ENCODE results near the gene IL26. TPM values are rescaled to one million over a fixed set of nuclear protein-coding genes. Genes with fewer than 3 reads are reported as not detected.

IL26 gene
- total RNA-seq, 4 donors from 2014 or later = not detected

Other genes starting within 250 kb of the IL26 start
- gene IFNG-AS1, start 236.4 kb downstream of the IL26 start, total RNA-seq = 1 to 10 TPM in 2 of 4 donors, not detected in 2; 1.5 to 4.1 TPM
- gene IFNG, start 66.1 kb downstream of the IL26 start, total RNA-seq = not detected
- not detected for gene IL22, start 27.8 kb upstream of the IL26 start, total RNA-seq
- 10 to 100 TPM in 3 of 4 donors, 1 to 10 TPM in 1; 5.2 to 46.2 (median 14.5) TPM for gene MDM1, start 106.6 kb upstream of the IL26 start, total RNA-seq